Activated naive CD4-positive, alpha-beta T cell treated with anti-CD3 and anti-CD28 coated beads, Interleukin-2, amount 10 ng/mL, durations not matched to agents 7 days and 5 days (primary cell): ENCODE data around the gene LMO1.
A peak's percentile ranks its signal among the peaks of the same experiment; 100 is the strongest.

ENCODE experiments used
- CTCF ChIA-PET: fragments of 350-600 bp; sonication (Branson Sonifier 250); formaldehyde crosslinking; loops from one replicate; lab custom pipeline; 2021; ENCODE audit warnings: antibody characterized with exemption; lab: Charles Lee
- DNase-seq: peaks from one replicate; pipeline ENCODE4 v3.0.0-alpha.2; 2020
- H3K27ac Mint-ChIP-seq: one replicate; pipeline ENCODE4 v1.8.0; 2021; ENCODE audit warnings: mild to moderate bottlenecking, moderate library complexity, mixed read lengths
- H3K27me3 Mint-ChIP-seq: one replicate; pipeline ENCODE4 v1.8.0; 2021; ENCODE audit warnings: mild to moderate bottlenecking, mixed read lengths
- H3K36me3 Mint-ChIP-seq: one replicate; pipeline ENCODE4 v1.8.0; 2021; ENCODE audit warnings: mixed read lengths
- H3K4me1 Mint-ChIP-seq: one replicate; pipeline ENCODE4 v1.8.0; 2021; ENCODE audit warnings: mixed read lengths
- H3K4me3 Mint-ChIP-seq: one replicate; pipeline ENCODE4 v1.8.0; 2021; ENCODE audit warnings: mild to moderate bottlenecking, moderate library complexity, mixed read lengths
- H3K9me3 Mint-ChIP-seq: one replicate; pipeline ENCODE4 v1.8.0; 2021; ENCODE audit warnings: mixed read lengths

The LMO1 gene

GRCh38 chr11:8263109-8263768 lies 439 bp downstream of the LMO1 start:
- CTCF ChIA-PET = interaction anchor here (0.7 to 3.9 kb wide), 19 partner anchors 10 to 303 kb away, joined by 3 to 29 read pairs (median 5); no protein-coding TSS in a partner anchor
- Mint-ChIP-seq H3K4me1 (peaks cover 17% of the 10 kb centered on the region), H3K4me3 (peak overlapping the region; percentile 5), H3K36me3 (no peaks in the 10 kb centered on the region), H3K27ac (peak overlapping the region; percentile 9), H3K27me3 (peaks cover 100% of the 10 kb centered on the region), H3K9me3 (no peaks in the 10 kb centered on the region)
- DNase-seq = no peak

DNA sequence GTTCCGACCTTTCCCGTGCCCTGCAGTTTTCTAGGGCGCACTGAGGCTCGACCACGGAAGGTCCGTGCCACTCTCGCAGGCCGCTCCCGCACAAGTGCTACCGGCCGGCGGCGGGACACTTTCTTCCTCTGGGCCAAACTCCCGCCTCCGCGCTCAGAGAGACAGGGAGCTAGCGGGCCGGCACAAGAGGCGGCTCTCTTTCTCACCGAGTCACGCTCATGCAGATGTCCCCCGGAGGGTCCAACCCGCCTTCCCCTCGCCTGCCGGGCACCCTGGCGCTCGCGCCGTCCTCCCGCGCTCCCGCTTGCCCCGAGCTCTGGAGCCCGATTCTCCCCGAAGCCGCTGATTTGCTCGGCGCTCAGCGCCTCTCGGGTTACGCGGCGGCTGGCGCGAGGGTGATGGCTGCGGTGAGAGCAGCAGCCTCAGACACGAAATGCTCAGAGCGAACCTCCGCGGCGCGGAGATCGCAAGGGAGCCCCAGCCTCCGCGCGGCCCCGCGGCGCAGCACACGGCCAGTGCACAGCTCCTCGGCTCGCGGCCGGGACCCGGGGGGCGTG lies 1.0 kb downstream of the LMO1 start:
- Mint-ChIP-seq H3K9me3 (no peaks in the 10 kb centered on the region), H3K36me3 (no peaks in the 10 kb centered on the region), H3K27ac (no peak overlapping the region), H3K4me1 (peaks cover 15% of the 10 kb centered on the region), H3K4me3 (peak overlapping the region; percentile 26), H3K27me3 (peaks cover 98% of the 10 kb centered on the region)
- peak; percentile 44 for DNase-seq
- CTCF ChIA-PET = interaction anchor here (1.0 to 3.9 kb wide), 10 partner anchors 10 to 256 kb away, joined by 3 to 29 read pairs (median 6); no protein-coding TSS in a partner anchor

DNA sequence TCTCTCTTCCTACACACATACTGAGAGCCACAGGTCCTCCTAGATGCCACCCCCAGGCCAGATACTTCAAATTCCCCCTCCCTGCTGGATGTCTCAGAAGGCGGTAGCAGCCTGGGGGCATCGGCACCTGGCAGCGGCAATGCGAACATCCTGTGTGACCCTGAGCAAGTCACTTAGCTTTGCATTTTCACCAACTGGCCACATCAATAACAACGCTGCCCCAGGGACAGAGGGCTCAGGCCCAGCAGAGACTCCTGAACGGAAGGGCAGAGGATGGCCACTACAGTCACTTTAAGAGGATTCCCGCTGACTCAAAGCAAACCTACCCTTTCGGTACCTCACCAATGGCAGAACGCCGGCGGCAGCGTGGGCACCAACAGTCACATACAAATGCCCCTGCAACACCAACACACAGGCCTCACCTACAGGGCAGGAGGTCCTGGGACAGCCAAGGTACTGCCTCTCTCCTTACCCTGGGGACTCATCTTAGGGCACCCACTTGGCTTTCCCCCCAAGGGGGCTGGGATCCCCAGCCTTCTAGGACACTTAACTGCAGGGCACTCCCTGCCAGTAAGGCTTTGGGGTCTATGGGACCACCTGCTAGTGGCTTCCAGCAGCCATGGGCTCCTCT lies 1.6 kb downstream of the LMO1 start:
- CTCF ChIA-PET = interaction anchor here (3.0 to 3.9 kb wide), 3 partner anchors 16 to 68 kb away, joined by 18 to 29 read pairs (median 19); no protein-coding TSS in a partner anchor
- peaks cover 96% of the 10 kb centered on the region for H3K27me3 Mint-ChIP-seq
- peaks cover 14% of the 10 kb centered on the region for H3K4me1 Mint-ChIP-seq
- H3K36me3 Mint-ChIP-seq = no peaks in the 10 kb centered on the region
- no peak for DNase-seq
- no peak overlapping the region for H3K27ac Mint-ChIP-seq
- no peak overlapping the region for H3K4me3 Mint-ChIP-seq
- H3K9me3 Mint-ChIP-seq = no peaks in the 10 kb centered on the region

DNA sequence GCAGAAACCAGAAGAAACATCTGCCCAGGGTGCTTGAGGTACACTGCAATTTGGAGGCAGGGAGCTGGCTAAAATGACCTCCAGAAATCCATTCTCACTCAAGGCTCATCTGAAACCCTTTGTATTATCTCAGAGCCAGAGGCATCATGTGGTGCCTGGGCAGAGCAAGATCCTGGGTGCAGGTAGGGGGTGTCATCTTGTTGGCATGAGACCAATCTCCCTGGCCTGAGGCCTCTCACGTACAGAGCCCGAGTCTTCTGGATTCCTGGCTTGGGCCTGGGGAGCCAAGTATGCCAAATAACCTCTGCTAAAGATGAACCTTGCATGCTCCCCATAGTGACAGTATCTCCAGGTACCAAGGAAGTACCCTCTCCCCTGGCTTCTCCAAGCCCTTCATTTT lies 2.4 kb downstream of the LMO1 start:
- DNase-seq = no peak
- Mint-ChIP-seq H3K36me3 (no peaks in the 10 kb centered on the region), H3K27me3 (peaks cover 88% of the 10 kb centered on the region), H3K4me1 (peaks cover 14% of the 10 kb centered on the region), H3K4me3 (no peak overlapping the region), H3K9me3 (no peaks in the 10 kb centered on the region), H3K27ac (no peak overlapping the region)
- CTCF ChIA-PET = no interaction called here

GRCh38 chr11:8260202-8260966 lies 3.3 kb downstream of the LMO1 start:
- H3K36me3 Mint-ChIP-seq = no peaks in the 10 kb centered on the region
- H3K4me1 Mint-ChIP-seq = peaks cover 14% of the 10 kb centered on the region
- H3K9me3 Mint-ChIP-seq = no peaks in the 10 kb centered on the region
- DNase-seq = no peak
- H3K4me3 Mint-ChIP-seq = no peak overlapping the region
- CTCF ChIA-PET = no interaction called here
- H3K27ac Mint-ChIP-seq = no peak overlapping the region
- H3K27me3 Mint-ChIP-seq = peaks cover 79% of the 10 kb centered on the region

- Mint-ChIP-seq H3K36me3 (no peaks in the 10 kb centered on the region), H3K4me1 (peaks cover 14% of the 10 kb centered on the region), H3K27ac (no peak overlapping the region), H3K4me3 (no peak overlapping the region), H3K27me3 (peaks cover 70% of the 10 kb centered on the region), H3K9me3 (no peaks in the 10 kb centered on the region)
- CTCF ChIA-PET = no interaction called here
- DNase-seq = peak; percentile 3
Observed at GRCh38 chr11:8259306-8259959, 4.2 kb downstream of the LMO1 start.

DNA sequence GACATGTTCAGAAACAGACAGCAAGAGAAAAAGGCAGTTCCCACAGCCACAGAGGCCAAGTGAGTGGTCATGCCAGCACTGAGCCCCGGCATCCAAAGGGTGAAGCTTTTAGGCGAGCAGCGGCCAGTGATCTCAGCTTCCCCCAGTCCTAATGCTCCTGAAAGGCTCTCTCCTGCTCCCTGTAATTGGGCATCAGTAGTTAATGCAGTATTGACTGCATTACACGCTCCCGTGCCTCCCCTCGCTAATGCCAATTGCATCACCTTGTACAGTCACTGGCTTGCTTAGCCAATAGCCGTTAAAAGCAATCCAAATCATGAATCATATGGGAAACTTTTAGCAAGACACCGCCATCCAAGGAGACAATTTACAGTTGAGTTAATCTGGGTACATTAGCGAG lies 4.9 kb downstream of the LMO1 start:
- DNase-seq = no peak

GRCh38 chr11:8258289-8258688 lies 5.4 kb downstream of the LMO1 start:
- Mint-ChIP-seq H3K4me3 (no peak overlapping the region), H3K4me1 (peaks cover 5% of the 10 kb centered on the region), H3K9me3 (no peaks in the 10 kb centered on the region), H3K36me3 (no peaks in the 10 kb centered on the region), H3K27me3 (peaks cover 58% of the 10 kb centered on the region), H3K27ac (no peak overlapping the region)
- CTCF ChIA-PET = no interaction called here
- no peak for DNase-seq

More for the DNA sequence above, 4.9 kb downstream of the LMO1 start:
- H3K9me3 Mint-ChIP-seq = no peaks in the 10 kb centered on the region
- H3K27me3 Mint-ChIP-seq = peaks cover 63% of the 10 kb centered on the region
- CTCF ChIA-PET = no interaction called here
- H3K36me3 Mint-ChIP-seq = no peaks in the 10 kb centered on the region
- no peak overlapping the region for H3K27ac Mint-ChIP-seq
- no peak overlapping the region for H3K4me3 Mint-ChIP-seq
- H3K4me1 Mint-ChIP-seq = peaks cover 10% of the 10 kb centered on the region

GRCh38 chr11:8257003-8257664 lies 6.5 kb downstream of the LMO1 start:
- CTCF ChIA-PET = no interaction called here
- Mint-ChIP-seq H3K4me3 (no peak overlapping the region), H3K27ac (no peak overlapping the region)

GRCh38 chr11:8256271-8257002 lies 7.2 kb downstream of the LMO1 start:
- no peak for DNase-seq
- H3K27ac Mint-ChIP-seq = no peak overlapping the region
- H3K9me3 Mint-ChIP-seq = no peaks in the 10 kb centered on the region
- H3K4me3 Mint-ChIP-seq = no peak overlapping the region
- CTCF ChIA-PET = no interaction called here
- no peaks in the 10 kb centered on the region for H3K4me1 Mint-ChIP-seq
- peaks cover 42% of the 10 kb centered on the region for H3K27me3 Mint-ChIP-seq
- H3K36me3 Mint-ChIP-seq = no peaks in the 10 kb centered on the region

More at GRCh38 chr11:8257003-8257664, 6.5 kb downstream of the LMO1 start:
- Mint-ChIP-seq H3K9me3 (no peaks in the 10 kb centered on the region), H3K4me1 (no peaks in the 10 kb centered on the region), H3K27me3 (peaks cover 47% of the 10 kb centered on the region), H3K36me3 (no peaks in the 10 kb centered on the region)
- DNase-seq = no peak

GRCh38 chr11:8253566-8253965 lies 10.1 kb downstream of the LMO1 start:
- Mint-ChIP-seq H3K27me3 (peaks cover 23% of the 10 kb centered on the region), H3K4me3 (no peak overlapping the region), H3K9me3 (no peaks in the 10 kb centered on the region), H3K4me1 (no peaks in the 10 kb centered on the region), H3K27ac (no peak overlapping the region), H3K36me3 (no peaks in the 10 kb centered on the region)
- peak; percentile 5 for DNase-seq
- CTCF ChIA-PET = interaction anchor here (1.2 kb wide), 1 partner anchor 10 kb away, joined by 4 read pairs; the partner anchor contains the start of gene LMO1

GRCh38 chr11:8252946-8253345 lies 10.7 kb downstream of the LMO1 start:
- H3K27me3 Mint-ChIP-seq = peaks cover 17% of the 10 kb centered on the region
- H3K36me3 Mint-ChIP-seq = no peaks in the 10 kb centered on the region
- H3K9me3 Mint-ChIP-seq = no peaks in the 10 kb centered on the region
- CTCF ChIA-PET = interaction anchor here (1.2 kb wide), 1 partner anchor 11 kb away, joined by 4 read pairs; the partner anchor contains the start of gene LMO1
- DNase-seq = peak; percentile 9
- H3K27ac Mint-ChIP-seq = no peak overlapping the region
- no peaks in the 10 kb centered on the region for H3K4me1 Mint-ChIP-seq
- H3K4me3 Mint-ChIP-seq = no peak overlapping the region

- H3K4me3 Mint-ChIP-seq = no peak overlapping the region
- H3K36me3 Mint-ChIP-seq = no peaks in the 10 kb centered on the region
- H3K27me3 Mint-ChIP-seq = peaks cover 13% of the 10 kb centered on the region
- CTCF ChIA-PET = interaction anchor here (1.2 kb wide), 1 partner anchor 11 kb away, joined by 4 read pairs; the partner anchor contains the start of gene LMO1
- peak; percentile 8 for DNase-seq
- no peak overlapping the region for H3K27ac Mint-ChIP-seq
- H3K9me3 Mint-ChIP-seq = no peaks in the 10 kb centered on the region
- H3K4me1 Mint-ChIP-seq = no peaks in the 10 kb centered on the region
Observed at GRCh38 chr11:8252388-8252787, 11.3 kb downstream of the LMO1 start.
